Ishikawa (cell line): Measurements from ENCODE around the gene UCKL1.

ENCODE experiments used
- CEBPB ChIP-seq: IDR thresholded peaks from 2 replicates; pipeline ENCODE4 v1.6.1; 2012
- EP300 ChIP-seq: IDR thresholded peaks from 2 replicates; pipeline ENCODE4 v1.6.1; 2012; ENCODE audit warnings: borderline replicate concordance
- NFIC ChIP-seq: IDR thresholded peaks from 2 replicates; pipeline ENCODE4 v1.6.1; 2012
- TEAD4 ChIP-seq: IDR thresholded peaks from 2 replicates; pipeline ENCODE4 v1.6.1; 2012
- USF1 ChIP-seq: IDR thresholded peaks from 2 replicates; pipeline ENCODE4 v1.6.1; 2012

- no peak for TF ChIP-seq USF1
- no peak for TF ChIP-seq EP300
- TF ChIP-seq NFIC, result no peak
- no peak for TF ChIP-seq CEBPB
- no peak for TF ChIP-seq TEAD4
Observed at GRCh38 chr20:63956664-63957003, 418 bp upstream of the UCKL1 start.
